Measurements from ENCODE around the gene LMOD1. TPM values are rescaled to one million over a fixed set of nuclear protein-coding genes. Genes with fewer than 3 reads are reported as not detected.

The LMOD1 gene
- total and polyA plus RNA-seq, 5 donors from 2014 or later: not detected

DNA sequence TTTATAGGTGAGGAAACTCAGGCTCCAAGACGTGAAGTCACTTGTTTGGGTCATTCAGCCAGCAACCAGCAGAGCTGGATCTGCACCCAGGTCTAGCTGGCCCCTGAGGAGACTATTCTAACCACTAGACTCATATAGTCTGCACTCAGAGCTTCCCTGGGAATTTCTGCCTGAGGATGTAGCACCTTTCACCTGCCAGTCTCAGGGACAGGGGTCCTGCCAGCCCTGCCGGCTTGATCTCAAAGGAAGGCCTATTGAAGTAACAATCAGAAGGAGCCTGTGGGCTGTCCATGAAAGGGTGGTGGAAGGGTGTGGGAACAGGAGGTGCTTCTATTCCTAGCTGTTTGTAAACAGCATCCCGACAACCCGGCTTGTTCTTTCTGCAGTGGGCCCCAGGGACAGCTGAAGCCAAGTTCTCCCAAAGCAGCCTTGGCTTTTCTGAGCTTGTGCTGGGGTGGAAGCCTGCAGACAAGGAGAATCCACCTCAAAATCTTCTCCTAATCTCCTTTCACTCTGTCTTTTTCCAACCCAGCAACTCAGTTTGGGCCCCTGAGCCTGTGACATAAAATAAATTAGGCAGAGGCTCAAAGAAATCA is 7.8 kb downstream of the LMOD1 start:
- Histone ChIP-seq H3K9me3 (ENCODE audit: control insufficient read depth in 2 of 2, low read length in 2 of 2) (no peaks in the 10 kb centered on the region), H3K36me3 (ENCODE audit: control insufficient read depth, insufficient read depth, low read length) (no peaks in the 10 kb centered on the region), H3K4me3 (ENCODE audit: low read depth, low read length) (no peak overlapping the region), H3K4me1 (ENCODE audit: control insufficient read depth, insufficient read depth, low read length, poor library complexity, severe bottlenecking) (no peaks in the 10 kb centered on the region), H3K27ac (ENCODE audit: insufficient read depth, low read length, poor library complexity, severe bottlenecking) (no peak overlapping the region), H3K27me3 (ENCODE audit: control insufficient read depth, insufficient read depth, low read length) (peaks cover 3% of the 10 kb centered on the region)
- ATAC-seq (ENCODE audit: low read depth in 2 of 2) (no peak), DNase-seq (no peak)
- Mint-ChIP-seq H3K9me3 (no peaks in the 10 kb centered on the region), H3K4me1 (no peaks in the 10 kb centered on the region), H3K27me3 (peaks cover 50% of the 10 kb centered on the region), H3K27ac (no peak overlapping the region), H3K4me3 (no peak overlapping the region), H3K36me3 (no peaks in the 10 kb centered on the region)

- no peak for ATAC-seq (ENCODE audit: low read depth in 2 of 2)
- Mint-ChIP-seq H3K36me3 (no peaks in the 10 kb centered on the region), H3K4me3 (no peak overlapping the region)
These were observed 8.6 kb downstream of the LMOD1 start for GRCh38 chr1:201937624-201938213.

DNA sequence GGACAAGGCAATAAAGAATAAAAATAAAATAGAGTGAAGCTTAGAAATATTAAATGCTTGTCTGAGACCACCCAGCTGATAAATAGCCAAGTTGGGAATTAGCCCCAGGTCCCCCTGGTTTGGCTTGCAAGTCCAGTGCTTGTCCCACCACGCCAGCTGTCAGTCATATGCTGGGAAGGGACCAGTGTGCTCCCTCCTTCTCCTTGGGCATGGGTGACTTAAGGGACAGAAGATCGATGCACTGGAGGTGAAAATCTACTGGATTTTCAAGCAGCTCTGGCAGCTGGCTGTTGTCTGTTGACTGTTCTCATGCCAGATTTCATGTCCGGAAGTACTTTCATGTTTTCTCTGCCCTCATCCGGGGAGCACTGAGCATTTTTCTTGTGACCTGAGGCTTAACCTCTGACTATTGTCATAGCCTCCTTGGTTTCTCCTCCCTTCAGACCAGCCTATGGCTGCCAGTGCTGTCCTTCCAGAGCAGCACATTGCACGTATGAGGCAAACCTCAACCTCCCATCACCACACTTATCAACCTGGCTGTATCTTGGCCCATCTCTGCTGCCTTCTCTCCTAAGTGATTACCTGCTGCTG is 12.4 kb downstream of the LMOD1 start:
- no peaks in the 10 kb centered on the region for H3K4me1 ChIP-seq (ENCODE audit: control insufficient read depth, insufficient read depth, low read length, poor library complexity, severe bottlenecking)
- H3K4me3 Mint-ChIP-seq: no peak overlapping the region
- DNase-seq (no peak), ATAC-seq (ENCODE audit: low read depth in 2 of 2) (no peak)
- no peaks in the 10 kb centered on the region for H3K9me3 Mint-ChIP-seq
- H3K36me3 ChIP-seq (ENCODE audit: control insufficient read depth, insufficient read depth, low read length): no peaks in the 10 kb centered on the region
- H3K36me3 Mint-ChIP-seq: no peaks in the 10 kb centered on the region
- no peak overlapping the region for H3K4me3 ChIP-seq (ENCODE audit: low read depth, low read length)
- no peaks in the 10 kb centered on the region for H3K4me1 Mint-ChIP-seq
- no peak overlapping the region for H3K27ac ChIP-seq (ENCODE audit: insufficient read depth, low read length, poor library complexity, severe bottlenecking)
- H3K27me3 ChIP-seq (ENCODE audit: control insufficient read depth, insufficient read depth, low read length): peaks cover 3% of the 10 kb centered on the region
- no peaks in the 10 kb centered on the region for H3K9me3 ChIP-seq (ENCODE audit: control insufficient read depth in 2 of 2, low read length in 2 of 2)
- H3K27me3 Mint-ChIP-seq: peaks cover 35% of the 10 kb centered on the region
- no peak overlapping the region for H3K27ac Mint-ChIP-seq

More at GRCh38 chr1:201937624-201938213, 8.6 kb downstream of the LMOD1 start:
- no peaks in the 10 kb centered on the region for H3K9me3 ChIP-seq (ENCODE audit: control insufficient read depth in 2 of 2, low read length in 2 of 2)
- Mint-ChIP-seq H3K9me3 (no peaks in the 10 kb centered on the region), H3K27me3 (peaks cover 42% of the 10 kb centered on the region), H3K4me1 (no peaks in the 10 kb centered on the region), H3K27ac (no peak overlapping the region)
- no peak for DNase-seq
- H3K36me3 ChIP-seq (ENCODE audit: control insufficient read depth, insufficient read depth, low read length): no peaks in the 10 kb centered on the region
- no peaks in the 10 kb centered on the region for H3K4me1 ChIP-seq (ENCODE audit: control insufficient read depth, insufficient read depth, low read length, poor library complexity, severe bottlenecking)
- H3K27me3 ChIP-seq (ENCODE audit: control insufficient read depth, insufficient read depth, low read length): no peaks in the 10 kb centered on the region
- no peak overlapping the region for H3K4me3 ChIP-seq (ENCODE audit: low read depth, low read length)
- H3K27ac ChIP-seq (ENCODE audit: insufficient read depth, low read length, poor library complexity, severe bottlenecking): no peak overlapping the region

GRCh38 chr1:201930803-201931202 is 15.5 kb downstream of the LMOD1 start:
- H3K36me3 Mint-ChIP-seq: no peaks in the 10 kb centered on the region
- Histone ChIP-seq H3K27me3 (ENCODE audit: control insufficient read depth, insufficient read depth, low read length) (peaks cover 3% of the 10 kb centered on the region), H3K4me3 (ENCODE audit: low read depth, low read length) (no peak overlapping the region), H3K9me3 (ENCODE audit: control insufficient read depth in 2 of 2, low read length in 2 of 2) (no peaks in the 10 kb centered on the region), H3K36me3 (ENCODE audit: control insufficient read depth, insufficient read depth, low read length) (no peaks in the 10 kb centered on the region), H3K4me1 (ENCODE audit: control insufficient read depth, insufficient read depth, low read length, poor library complexity, severe bottlenecking) (no peaks in the 10 kb centered on the region), H3K27ac (ENCODE audit: insufficient read depth, low read length, poor library complexity, severe bottlenecking) (no peak overlapping the region)
- H3K4me3 Mint-ChIP-seq: no peak overlapping the region
- no peaks in the 10 kb centered on the region for H3K9me3 Mint-ChIP-seq
- no peak overlapping the region for H3K27ac Mint-ChIP-seq
- H3K4me1 Mint-ChIP-seq: no peaks in the 10 kb centered on the region
- DNase-seq: no peak
- H3K27me3 Mint-ChIP-seq: peaks cover 21% of the 10 kb centered on the region
- no peak for ATAC-seq (ENCODE audit: low read depth in 2 of 2)

DNA sequence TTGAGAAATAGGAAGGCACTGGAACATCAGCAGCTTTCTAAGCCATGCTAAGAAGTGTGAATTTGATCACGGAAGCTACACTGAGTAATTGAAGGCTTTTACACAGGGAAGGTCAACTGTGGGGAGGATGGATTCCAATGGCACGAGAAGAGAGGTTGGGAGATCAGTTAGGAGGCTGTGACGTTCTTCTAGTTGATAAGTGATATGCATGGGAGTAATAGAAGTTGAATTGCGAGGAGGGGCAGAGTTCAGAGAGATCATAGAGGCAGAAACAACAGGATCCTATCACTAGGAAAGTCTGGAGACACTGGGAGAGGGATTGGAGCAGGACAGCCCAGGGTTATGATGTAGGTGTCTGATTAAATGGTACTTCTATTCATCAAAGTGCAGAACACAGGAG is 16.2 kb downstream of the LMOD1 start:
- no peaks in the 10 kb centered on the region for H3K4me1 ChIP-seq (ENCODE audit: control insufficient read depth, insufficient read depth, low read length, poor library complexity, severe bottlenecking)
- Mint-ChIP-seq H3K9me3 (no peaks in the 10 kb centered on the region), H3K36me3 (no peaks in the 10 kb centered on the region), H3K4me1 (no peaks in the 10 kb centered on the region), H3K27ac (no peak overlapping the region), H3K4me3 (no peak overlapping the region), H3K27me3 (peaks cover 21% of the 10 kb centered on the region)
- DNase-seq: no peak
- H3K36me3 ChIP-seq (ENCODE audit: control insufficient read depth, insufficient read depth, low read length): no peaks in the 10 kb centered on the region
- H3K27ac ChIP-seq (ENCODE audit: insufficient read depth, low read length, poor library complexity, severe bottlenecking): no peak overlapping the region
- ATAC-seq (ENCODE audit: low read depth in 2 of 2): no peak
- H3K27me3 ChIP-seq (ENCODE audit: control insufficient read depth, insufficient read depth, low read length): peaks cover 3% of the 10 kb centered on the region
- no peak overlapping the region for H3K4me3 ChIP-seq (ENCODE audit: low read depth, low read length)
- no peaks in the 10 kb centered on the region for H3K9me3 ChIP-seq (ENCODE audit: control insufficient read depth in 2 of 2, low read length in 2 of 2)

DNA sequence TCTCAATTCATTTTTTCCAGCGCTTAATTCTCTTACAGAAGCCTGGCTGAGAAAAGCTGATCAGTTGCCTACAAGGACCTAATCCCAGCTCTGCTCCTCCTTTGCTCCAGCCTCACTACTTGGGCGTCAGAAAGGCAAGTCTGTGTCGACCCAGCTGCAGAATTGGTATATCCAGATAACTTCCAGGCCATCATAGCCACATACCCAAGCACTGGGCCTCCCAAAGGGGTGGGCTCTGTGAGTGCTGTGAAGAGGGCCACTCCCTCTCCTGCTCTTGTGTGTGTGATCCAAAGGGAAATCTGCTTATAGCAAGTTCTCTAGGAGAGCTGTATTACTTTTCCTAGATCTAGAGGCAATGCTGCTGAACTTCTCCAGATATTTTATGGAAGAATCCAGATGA is 18.1 kb downstream of the LMOD1 start:
- Histone ChIP-seq H3K4me1 (ENCODE audit: control insufficient read depth, insufficient read depth, low read length, poor library complexity, severe bottlenecking) (no peaks in the 10 kb centered on the region), H3K36me3 (ENCODE audit: control insufficient read depth, insufficient read depth, low read length) (no peaks in the 10 kb centered on the region), H3K27me3 (ENCODE audit: control insufficient read depth, insufficient read depth, low read length) (peaks cover 3% of the 10 kb centered on the region), H3K27ac (ENCODE audit: insufficient read depth, low read length, poor library complexity, severe bottlenecking) (no peak overlapping the region), H3K4me3 (ENCODE audit: low read depth, low read length) (no peak overlapping the region), H3K9me3 (ENCODE audit: control insufficient read depth in 2 of 2, low read length in 2 of 2) (no peaks in the 10 kb centered on the region)
- DNase-seq (no peak), ATAC-seq (ENCODE audit: low read depth in 2 of 2) (no peak)
- Mint-ChIP-seq H3K36me3 (no peaks in the 10 kb centered on the region), H3K27ac (no peak overlapping the region), H3K27me3 (peaks cover 8% of the 10 kb centered on the region), H3K9me3 (no peaks in the 10 kb centered on the region), H3K4me3 (no peak overlapping the region), H3K4me1 (no peaks in the 10 kb centered on the region)

- H3K4me1 ChIP-seq (ENCODE audit: control insufficient read depth, insufficient read depth, low read length, poor library complexity, severe bottlenecking): no peaks in the 10 kb centered on the region
- DNase-seq (no peak), ATAC-seq (ENCODE audit: low read depth in 2 of 2) (no peak)
- no peak overlapping the region for H3K4me3 ChIP-seq (ENCODE audit: low read depth, low read length)
- H3K27ac ChIP-seq (ENCODE audit: insufficient read depth, low read length, poor library complexity, severe bottlenecking): no peak overlapping the region
- H3K27ac Mint-ChIP-seq: no peak overlapping the region
- peaks cover 14% of the 10 kb centered on the region for H3K27me3 Mint-ChIP-seq
- peaks cover 3% of the 10 kb centered on the region for H3K27me3 ChIP-seq (ENCODE audit: control insufficient read depth, insufficient read depth, low read length)
- H3K9me3 Mint-ChIP-seq: no peaks in the 10 kb centered on the region
- H3K4me3 Mint-ChIP-seq: no peak overlapping the region
- no peaks in the 10 kb centered on the region for H3K36me3 ChIP-seq (ENCODE audit: control insufficient read depth, insufficient read depth, low read length)
- no peaks in the 10 kb centered on the region for H3K36me3 Mint-ChIP-seq
- no peaks in the 10 kb centered on the region for H3K4me1 Mint-ChIP-seq
- no peaks in the 10 kb centered on the region for H3K9me3 ChIP-seq (ENCODE audit: control insufficient read depth in 2 of 2, low read length in 2 of 2)
These were observed 20.2 kb downstream of the LMOD1 start for GRCh38 chr1:201925981-201926645.

GRCh38 chr1:201925301-201925567 is 21.1 kb downstream of the LMOD1 start:
- Mint-ChIP-seq H3K27me3 (peaks cover 14% of the 10 kb centered on the region), H3K36me3 (no peaks in the 10 kb centered on the region)
- no peak for ATAC-seq (ENCODE audit: low read depth in 2 of 2)

More at GRCh38 chr1:201925301-201925567, 21.1 kb downstream of the LMOD1 start:
- Histone ChIP-seq H3K9me3 (ENCODE audit: control insufficient read depth in 2 of 2, low read length in 2 of 2) (no peaks in the 10 kb centered on the region), H3K4me1 (ENCODE audit: control insufficient read depth, insufficient read depth, low read length, poor library complexity, severe bottlenecking) (no peaks in the 10 kb centered on the region), H3K27ac (ENCODE audit: insufficient read depth, low read length, poor library complexity, severe bottlenecking) (no peak overlapping the region), H3K36me3 (ENCODE audit: control insufficient read depth, insufficient read depth, low read length) (no peaks in the 10 kb centered on the region), H3K27me3 (ENCODE audit: control insufficient read depth, insufficient read depth, low read length) (peaks cover 3% of the 10 kb centered on the region), H3K4me3 (ENCODE audit: low read depth, low read length) (no peak overlapping the region)
- no peak for DNase-seq
- H3K4me1 Mint-ChIP-seq: no peaks in the 10 kb centered on the region
- H3K27ac Mint-ChIP-seq: no peak overlapping the region
- H3K4me3 Mint-ChIP-seq: no peak overlapping the region
- no peaks in the 10 kb centered on the region for H3K9me3 Mint-ChIP-seq

All from CD4-positive, CD25-positive, alpha-beta regulatory T cell (primary cell).